AG08396 (cell line): Measurements from ENCODE around the gene PPP1R2C.

Experiments
- DNase-seq: peaks from one replicate; pipeline ENCODE4 v3.0.0; 2012; ENCODE audit warnings: low spot score, mixed read lengths

PPP1R2C gene

DNA sequence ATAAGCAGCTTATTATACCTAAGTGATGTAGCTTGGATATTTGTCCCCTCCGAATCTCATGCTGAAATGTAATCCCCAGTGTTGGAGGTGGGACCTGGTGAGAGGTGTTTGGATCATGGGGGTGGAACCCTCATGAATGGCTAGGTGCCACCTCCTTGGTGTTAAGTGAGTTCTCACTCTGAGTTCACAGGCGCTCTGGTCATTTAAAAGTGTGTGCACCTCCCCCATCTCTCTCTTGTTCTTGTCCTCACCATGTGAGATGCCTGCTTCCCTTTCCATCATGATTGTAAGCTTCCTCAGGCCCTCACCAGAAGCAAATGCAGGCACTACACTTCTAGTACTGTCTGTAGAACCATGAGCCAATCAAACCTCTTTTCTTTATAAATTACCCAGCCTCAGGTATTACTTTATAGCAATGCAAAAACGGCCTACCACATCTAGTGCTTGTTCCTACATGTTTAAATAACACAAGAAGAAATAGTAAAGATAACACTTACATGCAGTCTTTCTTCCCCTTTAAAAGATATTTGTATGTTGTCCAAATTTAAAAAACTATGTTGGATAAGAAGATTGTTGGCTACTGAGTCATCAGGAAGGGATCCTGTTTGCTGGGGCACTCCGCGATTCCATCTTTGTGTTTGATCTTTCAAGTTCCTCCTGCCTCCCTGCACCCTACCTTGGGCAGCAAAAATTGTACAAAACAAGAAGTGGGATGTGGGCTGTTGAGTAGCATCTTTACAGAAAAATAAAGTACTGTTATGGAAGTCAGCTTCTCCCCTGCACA is 29.7 kb downstream of the PPP1R2C start:
- DNase-seq, result peak; percentile 20

DNA sequence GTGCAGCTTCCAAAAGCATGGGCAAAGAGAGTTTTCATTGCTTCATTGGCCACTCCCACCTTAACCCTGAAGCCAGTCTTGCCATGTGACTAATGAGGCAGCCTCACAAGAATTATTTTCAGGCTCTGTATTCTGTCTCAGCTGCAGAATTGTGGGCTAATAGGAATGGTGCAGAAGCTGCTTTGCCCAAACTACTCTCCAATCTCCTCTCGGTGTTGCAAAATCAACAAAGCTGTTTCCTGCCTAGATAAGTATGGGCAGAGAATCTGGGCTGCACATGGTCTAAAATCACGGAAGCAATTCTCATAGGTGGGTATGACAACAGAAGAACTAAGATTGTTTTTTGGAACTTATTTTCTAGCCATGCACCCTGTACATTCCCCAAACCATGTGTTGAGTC is 31.4 kb downstream of the PPP1R2C start:
- DNase-seq, result peak; percentile 4

DNA sequence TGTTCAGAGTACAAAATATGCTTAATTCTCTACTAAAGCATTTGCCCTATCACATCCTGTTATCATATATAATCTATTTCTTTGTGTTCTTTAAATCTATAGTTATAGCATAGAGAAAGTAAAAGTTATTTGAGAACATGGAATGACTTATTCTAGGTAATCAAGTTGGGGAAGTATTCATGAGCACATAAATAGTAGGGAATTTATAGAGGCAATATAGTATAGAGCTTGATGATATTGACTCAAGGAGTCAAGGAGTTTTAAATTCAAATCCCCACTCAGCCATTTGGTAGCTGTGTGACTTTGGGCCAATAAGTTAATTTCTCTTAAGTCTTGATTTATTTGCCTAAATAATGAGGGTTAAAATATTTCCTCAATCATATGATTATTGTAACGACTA is 37.5 kb downstream of the PPP1R2C start:
- DNase-seq, result no peak

DNA sequence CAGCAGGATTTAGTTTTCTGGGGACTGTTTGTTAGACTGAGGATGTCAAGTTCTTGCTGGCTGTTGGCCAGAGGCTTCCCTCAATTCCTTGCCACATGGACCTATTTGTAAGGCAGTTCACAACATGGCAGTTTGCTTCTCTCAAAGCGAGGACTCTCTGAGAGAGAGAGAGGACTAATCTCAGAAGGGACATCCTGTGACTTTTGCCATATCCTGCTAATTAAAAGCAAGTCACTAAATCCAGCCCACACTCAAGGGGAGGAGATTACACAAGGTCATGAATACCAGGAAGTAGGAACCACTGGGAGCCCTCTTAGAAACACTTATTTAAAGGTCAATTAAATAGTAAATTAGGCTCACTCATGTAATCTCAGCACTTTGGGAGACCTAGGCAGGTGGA is 38.2 kb downstream of the PPP1R2C start:
- DNase-seq, result no peak

DNA sequence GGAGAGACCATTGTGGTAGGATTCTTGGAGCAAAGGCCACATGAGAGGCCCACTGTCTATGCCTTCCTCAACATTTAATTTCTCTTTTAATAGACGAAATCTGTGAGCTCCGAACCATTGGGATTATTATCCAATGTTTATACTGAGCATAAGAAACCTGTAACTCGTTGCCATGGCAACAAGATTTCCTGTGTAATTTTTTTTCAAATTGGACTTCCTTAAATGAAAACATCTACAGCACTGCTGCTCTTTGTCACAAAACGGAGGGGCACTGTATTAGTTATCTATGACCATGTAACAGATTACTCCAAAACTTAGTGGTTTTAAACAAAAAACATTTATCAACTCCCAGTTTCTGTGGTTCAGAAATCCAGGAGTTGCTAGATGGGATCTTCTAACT is 38.7 kb downstream of the PPP1R2C start:
- no peak for DNase-seq

DNA sequence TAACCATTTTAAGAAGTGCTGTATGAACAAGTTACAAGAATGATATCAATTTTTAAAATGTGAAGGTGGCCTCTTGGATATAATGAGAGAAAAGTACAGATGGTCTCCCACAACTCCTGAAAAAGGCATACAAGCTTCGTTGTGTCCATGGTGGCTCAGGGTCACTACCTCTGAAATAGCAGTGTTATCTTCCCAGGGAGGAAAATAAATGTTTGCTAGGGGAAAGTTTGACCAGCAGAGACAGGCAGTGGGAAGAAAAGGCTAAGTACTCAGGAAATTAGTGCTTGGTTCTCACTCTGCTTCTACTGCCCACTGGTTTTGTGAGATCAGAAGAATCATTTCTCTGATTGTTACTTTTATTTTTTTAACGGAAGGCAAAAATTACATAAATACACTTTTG is 39.4 kb downstream of the PPP1R2C start:
- no peak for DNase-seq

DNA sequence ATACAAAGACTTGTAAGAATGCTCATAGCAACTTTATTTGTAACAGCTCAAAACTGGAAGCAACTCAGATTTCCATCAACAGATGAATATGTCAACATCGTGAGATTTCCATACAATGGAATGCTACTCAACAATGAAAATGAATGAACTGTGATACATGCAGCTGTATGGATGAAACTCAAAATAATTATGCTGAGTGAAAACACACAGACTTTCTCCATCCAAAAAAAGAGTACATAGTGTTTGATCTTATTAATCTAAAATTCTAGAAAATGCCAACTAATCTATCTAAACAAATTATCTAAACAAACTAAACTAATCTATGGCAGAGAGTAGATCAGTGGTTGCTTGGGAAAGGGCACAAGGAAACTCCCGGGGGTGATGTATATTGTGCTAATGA is 42.7 kb downstream of the PPP1R2C start:
- no peak for DNase-seq

DNA sequence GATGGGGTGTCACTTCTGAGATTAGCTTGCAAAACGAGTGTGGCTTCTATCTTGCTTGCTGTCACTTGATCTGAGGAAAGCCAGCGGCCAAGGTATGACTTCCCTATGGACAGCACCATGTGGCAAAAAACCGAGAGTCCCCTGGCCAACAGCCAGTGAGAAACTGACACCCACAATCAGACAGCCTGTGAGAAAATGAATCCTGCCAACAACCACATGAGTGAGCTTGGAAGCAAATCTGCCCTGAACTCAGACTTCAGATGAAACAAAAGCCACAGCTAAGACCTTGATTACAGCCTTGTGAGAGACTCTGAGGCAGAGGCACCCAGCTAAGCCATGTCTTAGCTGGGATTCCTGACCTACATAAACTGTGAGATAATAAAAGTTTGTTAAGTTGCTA is 45.5 kb downstream of the PPP1R2C start:
- no peak for DNase-seq
